ENCODE measurements around the gene MNX1.

Gene MNX1

DNA sequence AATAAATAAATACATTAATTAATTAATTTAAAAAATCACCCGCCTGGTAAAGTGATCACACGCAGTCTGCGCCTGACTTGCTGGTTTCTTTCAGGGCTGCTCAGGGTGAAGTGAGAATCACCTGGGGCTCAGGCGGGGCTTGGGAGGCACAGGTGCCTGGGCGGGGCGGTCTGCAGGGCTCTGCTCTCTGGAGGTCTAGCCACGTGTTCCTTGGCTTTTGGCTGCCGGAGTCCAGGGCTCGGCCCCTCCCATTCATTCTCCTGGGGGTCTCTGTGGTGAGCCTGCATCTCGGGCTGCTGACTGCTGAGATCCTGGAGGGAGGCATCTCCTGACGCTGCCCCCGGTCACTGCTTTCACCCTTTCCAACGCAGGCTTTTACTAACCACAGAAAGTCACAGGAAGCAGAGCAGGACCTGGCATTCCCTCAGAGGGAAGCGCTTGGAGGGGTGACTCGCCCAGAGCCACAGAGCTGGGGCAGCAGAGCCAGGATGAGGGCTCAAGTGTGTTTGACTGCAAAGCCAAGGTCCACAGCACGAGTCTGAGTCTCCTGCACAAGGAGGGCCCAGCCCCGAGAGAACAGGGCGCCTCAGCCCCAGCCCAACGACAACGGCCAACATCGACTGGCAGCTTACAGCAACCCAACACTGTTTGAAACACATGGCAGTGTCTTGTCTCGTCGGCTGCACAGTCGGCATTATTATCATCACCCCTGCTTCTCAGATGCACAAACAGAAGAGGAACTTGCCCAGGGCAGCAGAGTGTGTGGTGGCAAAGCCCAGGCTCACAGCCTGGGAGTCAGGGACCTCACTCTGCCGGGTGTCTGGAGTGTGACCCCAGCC lies 22.4 kb upstream of the MNX1 start:
- no peak for DNase-seq

DNA sequence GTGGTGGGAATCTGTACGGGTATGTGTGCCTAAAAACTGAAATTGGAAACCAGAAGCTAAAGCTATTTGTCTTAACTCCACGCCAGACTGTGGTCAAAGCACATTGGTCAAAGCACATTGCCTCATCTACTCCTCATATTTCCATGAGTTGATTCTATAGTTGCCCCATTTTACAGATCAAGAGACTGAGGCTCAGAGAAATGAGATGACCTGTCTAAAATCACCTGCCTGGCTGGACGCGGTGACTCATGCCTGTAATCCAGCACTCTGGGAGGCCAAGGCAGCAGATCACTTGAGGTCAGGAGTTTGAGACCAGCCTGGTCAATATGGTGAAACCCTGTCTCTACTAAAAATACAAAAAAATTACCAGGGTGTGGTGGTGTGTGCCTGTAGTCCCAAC lies 21.7 kb upstream of the MNX1 start:
- DNase-seq: no peak

DNA sequence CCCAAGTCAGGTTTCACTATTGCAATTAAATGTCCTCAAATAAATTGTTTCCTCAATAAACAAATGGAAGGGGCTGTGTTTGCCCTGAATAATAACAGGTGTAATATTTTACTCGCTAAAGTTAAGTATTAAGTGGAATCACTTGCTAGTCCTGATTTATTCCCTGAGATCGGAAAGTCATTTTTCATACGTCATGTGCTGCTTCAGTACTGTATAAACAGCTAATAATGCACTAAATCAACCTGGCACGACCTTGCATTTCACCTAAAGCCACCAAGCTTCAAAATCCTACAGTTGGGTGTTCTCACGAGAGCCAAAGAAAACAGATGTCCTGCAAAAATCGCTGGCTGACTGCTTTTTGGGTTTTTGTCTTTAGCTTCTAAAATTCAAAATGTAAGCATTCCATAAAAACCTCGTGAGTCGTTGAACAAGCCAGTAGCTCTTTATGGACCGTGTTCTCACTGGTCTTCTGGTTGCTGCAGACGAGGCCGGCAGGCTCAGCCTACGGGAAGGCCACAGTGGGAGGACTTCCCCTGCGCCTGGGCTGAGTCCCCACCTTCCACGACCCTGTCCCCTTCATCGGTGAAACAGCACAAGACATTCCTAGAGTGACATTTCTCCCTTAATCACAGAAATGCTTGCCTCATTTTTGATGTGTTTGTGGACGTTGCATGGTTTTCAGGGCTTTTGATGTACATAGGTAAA lies 17.9 kb upstream of the MNX1 start:
- no peak for DNase-seq

DNA sequence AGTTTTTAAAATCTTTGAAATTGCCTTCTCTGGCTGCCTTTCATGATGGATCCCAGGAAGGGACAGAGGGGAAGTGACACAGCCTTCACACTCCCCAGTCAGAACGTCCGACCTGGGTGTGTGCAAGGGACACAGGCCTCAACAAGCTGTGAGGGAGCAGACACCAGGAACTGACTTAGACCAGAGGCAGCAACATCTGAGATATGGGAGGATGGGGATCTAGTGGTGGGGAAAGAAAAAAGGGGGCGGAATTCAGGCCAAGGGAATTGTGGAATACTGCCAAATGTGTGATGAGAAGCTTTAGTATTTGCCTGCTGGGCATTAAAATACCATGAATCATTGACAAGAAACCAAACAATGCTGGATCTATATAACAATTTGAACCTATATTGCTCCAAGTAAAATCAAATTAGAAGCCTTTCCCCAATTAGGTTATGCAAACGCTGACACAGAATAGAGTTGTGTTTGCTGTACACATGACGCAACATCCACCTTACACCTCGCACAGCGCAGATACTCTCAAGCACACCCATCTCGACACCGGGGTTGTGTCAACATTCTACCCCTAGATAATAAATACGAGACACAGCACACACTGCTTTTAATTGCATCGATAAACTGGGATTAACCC lies 17.2 kb upstream of the MNX1 start:
- no peak for DNase-seq

DNA sequence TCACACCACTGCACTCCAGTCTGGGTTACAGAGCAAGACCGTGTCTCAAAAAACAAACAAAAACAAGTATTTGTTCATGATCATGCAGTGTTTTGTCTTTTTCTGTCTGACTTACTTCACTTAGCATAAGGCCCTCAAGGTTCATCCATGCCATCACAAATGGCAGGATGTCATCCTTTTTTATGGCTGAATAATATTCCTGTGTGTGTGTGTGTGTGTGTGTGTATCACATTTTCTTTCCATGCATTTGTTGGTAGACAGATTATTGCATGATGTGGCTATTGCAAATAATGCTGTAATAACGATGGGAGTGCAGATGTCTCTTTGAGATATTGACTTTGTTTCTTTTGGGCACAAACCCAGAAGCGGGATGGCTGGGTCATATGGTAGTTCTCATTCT lies 14.3 kb upstream of the MNX1 start:
- no peak for DNase-seq

DNA sequence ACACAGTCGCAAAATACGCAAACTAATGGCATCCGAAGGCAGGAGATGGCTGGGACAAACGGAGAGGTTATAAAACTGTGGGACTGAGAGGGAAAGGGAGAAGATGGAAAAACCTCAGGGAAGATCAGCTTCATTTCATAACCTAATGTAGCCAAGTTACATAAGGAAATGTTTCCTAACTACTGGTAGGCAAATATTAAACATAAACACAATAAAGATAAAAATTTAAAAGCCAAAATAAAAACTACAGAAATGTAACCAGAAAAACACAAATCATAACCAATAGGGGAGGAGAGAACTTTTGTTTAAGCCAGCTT lies 13.1 kb upstream of the MNX1 start:
- no peak for DNase-seq

DNA sequence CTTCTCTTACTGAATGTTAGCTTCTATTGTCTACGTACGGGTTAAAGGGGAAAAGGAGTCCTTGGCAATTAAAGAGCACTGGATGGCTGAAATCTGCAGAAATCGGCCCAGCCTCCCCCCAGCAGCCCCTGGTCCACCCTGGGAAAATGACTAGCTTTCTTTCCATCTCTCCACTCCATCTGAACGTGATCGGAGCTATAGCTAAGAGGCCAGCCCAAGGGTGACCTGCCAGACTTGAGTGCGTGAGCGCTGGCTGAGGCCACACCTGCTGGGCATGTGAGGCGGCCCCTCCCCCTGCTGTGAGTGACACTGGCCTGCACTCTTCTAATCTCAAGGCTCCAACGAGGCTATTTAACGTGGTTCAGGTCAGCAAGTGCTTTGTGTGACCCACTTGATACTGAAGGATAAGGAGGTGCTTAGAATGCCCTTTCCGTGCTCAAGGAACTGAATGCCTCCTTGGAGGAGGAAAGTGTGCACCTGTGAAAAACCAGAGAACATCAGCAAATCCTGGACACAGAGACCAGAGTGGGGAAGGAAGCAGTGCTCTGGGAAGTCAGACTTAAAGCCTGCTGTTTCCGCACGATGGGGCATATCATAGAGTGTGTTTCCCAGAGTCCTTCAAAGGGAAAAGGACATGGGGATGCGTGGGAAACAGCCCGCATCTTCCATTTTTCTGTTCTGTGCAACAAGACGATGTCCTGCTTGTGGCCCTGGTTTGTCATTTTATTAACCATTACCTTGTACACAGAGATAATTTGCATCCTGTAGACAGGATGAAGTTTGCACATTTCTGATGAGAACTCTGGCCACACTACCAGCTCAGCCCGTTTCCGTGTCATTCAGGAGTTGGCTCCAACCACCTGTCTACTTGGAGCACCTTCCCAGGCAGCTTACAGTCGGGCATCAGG lies 12.5 kb upstream of the MNX1 start:
- no peak for DNase-seq

DNA sequence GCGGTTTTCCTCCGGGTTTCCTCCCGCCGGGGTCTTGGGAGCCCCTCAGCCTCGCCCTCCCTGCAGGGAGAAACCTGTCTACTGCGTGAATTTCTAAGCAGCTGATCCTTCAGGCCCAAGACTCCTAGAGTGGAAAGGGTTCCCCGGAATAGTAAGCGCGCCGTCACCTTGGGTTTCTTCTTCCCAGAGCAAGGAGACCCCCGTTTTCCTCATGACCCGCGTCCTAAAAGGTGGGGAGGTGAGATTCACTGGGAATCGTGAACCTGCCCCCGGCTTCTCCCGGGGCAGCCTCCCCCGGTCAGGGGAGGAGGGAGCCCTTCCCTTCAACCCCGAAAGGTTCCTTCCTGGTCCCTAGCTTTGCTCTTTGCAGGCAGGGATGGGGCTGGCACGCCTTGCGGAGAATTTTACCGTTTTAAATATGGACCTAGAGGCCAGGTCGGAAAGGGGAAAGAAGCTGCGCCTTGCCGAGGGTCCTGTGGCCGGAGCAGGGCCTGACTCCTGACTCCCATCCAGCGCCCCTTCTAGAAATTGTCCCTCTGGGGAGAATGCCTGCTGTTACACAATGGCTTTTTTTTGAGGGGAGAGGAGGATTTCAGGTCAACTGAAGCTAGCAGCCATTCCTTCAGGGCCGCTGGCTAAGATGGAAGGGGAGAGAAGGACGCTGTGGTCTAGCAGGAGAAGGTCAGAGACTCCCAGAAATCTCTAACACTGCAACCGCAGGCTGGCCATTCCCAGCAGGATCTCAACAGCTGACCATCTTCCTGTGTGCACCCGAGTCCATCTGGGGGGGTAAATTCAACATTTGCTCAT lies 11.6 kb upstream of the MNX1 start:
- DNase-seq: no peak

DNA sequence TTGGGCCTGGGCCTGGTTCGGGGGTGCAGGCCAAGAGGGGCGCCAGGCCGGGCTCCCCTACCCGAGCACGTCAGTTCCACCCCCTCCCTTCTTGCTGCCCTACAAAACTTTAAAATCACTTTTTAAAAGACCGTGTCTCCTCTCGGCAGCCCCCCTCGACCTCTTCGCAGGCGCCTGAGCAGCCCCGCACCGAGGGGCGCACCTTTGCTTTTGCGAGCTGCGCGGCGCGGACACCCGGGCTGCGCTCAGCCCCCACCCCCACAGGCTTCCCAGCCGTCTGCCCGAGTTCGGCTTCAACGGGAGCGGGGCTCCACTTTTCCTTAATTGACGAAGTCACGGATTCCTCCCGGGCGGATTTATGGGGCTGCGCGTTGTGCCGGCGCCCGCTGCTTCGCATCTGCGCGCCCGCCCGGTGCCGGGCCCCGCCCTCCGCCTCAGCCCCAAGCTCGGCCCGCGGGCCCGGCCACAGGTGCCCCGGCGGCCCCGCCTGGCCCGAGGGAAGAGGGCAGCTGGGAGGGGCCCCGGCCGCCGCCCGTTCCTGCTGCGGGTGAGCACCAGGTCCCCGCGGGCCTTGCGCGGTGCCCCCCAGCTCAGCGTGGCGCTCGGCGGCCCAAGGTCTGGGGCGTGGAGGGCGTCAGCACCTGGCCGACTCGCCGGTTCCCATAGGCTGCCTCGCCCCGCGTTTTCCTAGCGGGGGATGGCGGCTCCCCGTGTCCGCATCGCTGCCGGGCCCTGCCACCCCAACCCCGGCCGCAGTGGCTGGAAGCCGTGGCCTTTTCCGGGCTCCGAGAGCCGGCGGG lies 10.8 kb upstream of the MNX1 start:
- no peak for DNase-seq

DNA sequence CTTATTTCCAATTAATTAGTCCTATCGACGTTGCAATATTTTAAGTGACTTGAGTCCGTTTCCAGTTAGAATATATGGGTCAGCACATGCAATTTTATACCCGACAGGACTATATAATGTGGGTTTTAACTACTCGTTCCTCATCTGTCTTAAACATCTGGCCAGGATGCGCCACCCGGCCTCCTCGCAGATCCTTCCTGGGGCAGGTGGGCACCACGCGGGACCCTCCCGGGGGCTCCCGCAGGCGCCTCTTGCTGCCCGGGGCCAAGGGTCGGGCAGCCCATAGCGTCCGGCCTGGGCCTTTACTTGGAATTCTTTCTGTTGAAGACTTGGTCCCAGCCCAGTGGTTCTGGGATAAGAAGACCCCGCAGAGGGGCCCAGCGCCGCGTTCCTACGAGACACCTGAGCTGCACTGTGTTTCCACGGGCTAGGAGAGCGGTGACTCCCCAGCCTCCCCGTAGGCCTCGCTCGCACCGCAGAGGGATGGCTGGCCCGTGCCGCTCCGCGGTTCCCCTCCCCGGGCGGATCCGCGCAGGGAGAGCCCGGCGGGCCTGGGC lies 10.1 kb upstream of the MNX1 start:
- DNase-seq: no peak

DNA sequence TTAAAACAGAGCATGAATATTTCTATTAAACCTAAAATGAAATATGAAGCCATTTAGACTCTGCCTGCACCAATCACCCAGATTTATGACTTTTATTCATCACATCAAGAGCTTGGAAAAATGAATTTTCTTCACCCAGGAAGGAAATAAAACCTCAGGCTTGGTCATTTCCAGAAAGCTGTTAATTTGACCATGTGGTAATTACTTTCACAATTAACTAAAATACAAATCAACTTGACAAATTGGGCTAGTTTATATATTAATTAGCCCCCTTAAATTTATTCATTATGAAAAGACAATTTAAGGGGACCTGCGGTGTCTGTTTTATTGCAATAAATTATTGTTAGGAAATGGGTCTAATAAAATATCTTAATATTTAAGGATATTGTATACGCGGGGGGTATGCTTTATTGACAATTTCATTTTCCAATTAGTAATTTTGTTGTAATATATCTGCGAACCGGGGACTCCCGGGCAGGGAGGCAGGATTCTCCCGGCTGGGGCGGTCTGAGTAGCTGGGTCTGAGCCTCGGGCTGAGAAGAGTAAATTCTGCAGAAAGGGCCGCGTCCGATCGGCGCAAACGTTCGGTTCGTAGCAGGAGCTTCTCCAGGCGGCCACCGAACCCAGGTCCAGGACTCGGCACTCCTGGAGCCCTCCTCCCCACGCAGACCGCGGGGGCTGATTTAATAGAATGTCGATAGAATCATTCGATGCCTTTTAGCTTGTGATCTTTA lies 9.4 kb upstream of the MNX1 start:
- no peak for DNase-seq

DNA sequence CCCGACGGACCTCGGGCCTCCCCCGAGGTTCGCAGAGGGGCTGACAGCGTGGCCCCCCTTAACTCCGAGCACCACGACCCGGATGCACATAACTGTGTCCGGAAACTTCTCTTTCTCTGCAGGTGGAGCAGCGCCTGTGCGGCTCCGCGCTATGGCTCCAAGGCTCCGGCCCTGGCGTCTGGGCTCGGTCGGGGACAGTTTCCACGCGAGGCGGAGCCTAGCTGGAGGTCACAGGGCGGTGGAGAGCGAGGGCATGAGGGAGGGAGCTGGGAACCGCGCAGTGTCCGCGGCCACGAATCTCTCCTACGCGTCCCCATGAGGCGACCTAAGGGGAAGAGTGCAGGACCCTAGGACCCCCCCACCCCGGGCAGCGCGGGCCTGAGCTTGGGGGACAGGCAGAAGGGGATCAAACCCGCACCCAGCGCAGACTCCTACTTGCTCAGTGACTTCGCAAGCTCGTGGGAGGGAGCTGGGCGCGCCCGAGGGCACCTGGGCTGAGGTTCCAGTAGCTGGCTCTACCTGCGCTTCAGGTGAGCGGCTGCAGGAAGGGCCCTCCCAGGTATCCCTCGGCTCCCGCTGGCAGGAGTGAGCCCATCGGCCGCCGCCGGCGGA lies 8.6 kb upstream of the MNX1 start:
- no peak for DNase-seq

DNA sequence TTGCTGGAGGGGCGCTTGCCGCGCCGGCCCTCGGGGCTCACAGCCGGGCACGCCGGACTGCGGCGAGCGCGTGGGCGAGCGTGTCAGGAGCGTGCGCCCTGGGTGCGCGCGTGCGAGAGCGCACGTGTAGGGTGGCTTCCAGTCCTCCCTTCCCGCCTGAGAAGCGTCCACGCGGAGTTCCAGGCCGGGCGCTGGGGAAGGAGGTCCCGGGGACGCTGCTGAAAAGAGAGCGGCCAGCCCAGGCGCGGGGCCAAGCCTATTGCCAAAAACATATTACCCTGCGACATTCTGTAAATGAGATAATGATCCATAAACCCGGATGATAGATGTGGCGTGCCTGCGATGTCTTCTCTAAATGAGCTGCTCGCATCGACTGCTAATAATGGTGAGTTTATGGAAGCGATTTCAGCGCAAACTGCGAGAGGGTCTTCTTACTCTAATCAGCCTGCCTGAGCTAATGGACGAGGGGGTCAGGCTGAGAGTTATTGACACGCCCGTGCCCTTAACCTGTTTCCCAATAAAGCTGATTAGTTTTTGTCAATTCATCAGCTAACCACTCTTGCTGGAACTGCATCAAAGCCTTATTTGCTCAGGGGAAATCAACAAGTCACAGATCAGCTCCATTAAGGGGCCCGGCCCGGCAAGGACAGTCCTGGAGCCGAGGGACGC lies 8.0 kb upstream of the MNX1 start:
- no peak for DNase-seq

DNA sequence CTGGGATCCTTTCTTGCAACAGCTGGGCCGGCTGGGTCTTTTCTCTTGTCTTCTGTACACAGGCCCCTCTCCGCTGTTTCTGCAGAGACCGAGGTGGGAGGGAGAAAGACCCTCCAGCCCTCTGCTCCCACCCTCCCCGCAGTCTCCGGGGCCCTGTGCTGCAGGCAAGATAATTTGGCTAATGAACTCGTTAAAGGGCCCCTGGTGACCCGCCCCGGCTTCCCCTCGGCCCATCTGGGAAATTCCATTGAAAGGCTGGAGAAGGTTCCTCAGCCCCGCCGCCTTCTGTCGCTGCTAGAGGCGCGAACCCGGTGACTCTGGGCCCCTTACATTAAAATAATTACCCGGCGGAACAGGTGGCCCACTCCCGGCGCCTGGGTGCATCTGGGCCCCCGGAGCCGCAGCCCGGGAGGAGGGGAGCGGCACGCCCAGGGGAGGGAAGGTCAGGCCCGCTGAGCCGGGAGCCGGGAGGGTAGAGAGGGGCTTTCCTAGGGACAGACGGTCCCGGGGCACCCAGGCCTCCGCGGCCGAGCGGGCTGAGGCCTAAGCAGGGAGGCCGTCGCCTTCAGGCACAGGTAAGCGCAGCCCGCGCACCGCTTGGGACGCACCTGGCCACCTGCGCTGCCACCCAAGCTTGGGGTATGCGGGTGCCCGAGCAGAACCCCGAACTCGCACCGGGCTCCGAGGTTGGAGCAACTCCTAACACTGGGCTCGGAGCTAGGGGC lies 7.3 kb upstream of the MNX1 start:
- DNase-seq: no peak

DNA sequence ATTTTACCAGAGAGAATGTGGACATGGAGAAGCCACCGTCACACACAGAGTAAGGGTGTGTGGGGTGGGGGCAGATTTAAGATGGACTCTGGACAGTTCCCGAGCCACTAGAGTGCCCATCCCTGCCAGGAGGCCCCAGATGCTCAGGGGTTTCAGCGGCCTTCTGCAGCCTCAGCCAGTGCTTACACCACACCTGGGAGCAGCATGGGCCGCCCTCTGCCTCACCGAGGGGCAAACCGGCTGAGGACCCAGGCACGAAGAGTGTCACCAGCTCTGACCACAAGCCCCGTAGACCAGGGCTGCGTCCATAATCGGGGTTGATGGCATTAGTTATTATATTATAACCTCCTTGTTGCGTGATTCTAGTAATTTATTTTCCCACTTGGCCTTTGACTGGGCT lies 6.7 kb upstream of the MNX1 start:
- no peak for DNase-seq

DNA sequence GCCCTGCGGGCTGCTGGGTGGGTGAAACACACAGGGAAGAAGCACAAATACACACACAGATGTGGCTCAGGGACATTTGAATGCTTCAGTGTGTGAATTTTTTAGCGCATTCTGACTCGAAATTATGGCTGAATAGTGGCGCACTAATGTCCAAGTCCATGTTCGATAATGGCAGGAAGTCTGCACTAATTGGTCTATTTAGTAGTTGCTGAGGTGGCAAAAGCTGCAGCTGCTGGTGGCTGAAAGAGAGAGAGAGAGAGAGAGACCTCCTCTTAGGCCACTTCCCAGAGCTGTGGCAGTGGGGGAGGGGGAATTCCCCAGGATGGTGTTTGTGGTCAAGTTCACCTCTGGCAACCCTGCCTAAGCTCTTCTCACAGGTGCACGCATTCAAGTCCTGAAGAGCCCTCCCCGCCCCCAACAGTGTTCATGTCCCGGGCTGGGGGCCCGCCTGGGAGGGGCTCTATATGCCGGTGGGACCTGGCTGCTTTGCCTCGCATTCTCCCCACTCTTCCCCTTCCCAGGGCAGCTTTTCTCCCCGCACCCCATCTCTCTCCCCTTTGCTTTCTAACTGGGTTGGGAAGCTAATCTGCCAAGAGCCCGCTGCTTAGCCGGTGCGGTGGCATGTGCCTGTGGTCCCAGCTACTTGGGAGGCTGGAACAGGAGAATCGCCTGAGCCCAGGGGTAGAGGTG lies 6.0 kb upstream of the MNX1 start:
- no peak for DNase-seq

DNA sequence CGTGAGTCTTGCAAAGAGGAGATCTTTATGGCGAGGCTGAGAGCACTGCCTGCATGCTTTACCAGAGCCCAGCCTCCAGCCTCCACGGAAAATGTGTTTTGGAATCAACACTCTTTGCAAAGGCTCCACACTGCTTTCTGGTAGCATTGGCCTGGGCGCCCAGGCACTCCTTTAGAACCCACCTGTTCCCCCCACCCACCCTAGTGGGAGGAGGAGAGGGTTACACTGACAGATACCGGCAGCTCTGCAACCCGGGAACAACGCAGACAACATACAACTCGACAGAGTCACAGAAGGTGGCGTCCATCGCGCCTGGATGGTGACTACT lies 5.5 kb upstream of the MNX1 start:
- no peak for DNase-seq
